GM15510 (cell line): ENCODE measurements around the gene ACTR10.

Source experiments
- POLR2A ChIP-seq: IDR thresholded peaks from 3 replicates; pipeline ENCODE4 v1.6.1; 2011; ENCODE audit warnings: borderline replicate concordance; ENCODE audit not compliant: insufficient read length; ENCODE audit errors: extremely low read depth

Gene ACTR10

GRCh38 chr14:58283730-58284129 is 83.8 kb downstream of the ACTR10 start:
- TF ChIP-seq POLR2A: no peak

DNA sequence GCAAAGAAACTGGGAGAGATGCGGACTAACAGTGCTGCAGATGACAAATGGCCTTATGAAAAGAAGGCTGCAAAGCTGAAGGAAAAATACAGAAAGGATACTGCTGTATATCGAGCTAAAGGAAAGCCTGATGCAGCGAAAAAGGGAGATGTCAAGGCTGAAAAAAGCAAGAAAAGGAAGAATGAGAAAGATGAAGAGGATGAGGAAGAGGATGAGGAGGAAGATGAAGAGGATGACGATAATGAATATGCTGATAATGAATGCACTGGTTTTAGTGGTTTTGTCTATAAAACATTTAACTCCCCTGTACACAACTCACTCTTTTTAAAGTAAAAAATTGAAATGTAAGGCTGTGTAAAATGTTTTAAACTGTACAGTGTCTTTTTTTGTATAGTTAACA is 85.2 kb downstream of the ACTR10 start:
- TF ChIP-seq POLR2A: no peak
